ENCODE results near the gene S100A3.

The S100A3 gene

DNA sequence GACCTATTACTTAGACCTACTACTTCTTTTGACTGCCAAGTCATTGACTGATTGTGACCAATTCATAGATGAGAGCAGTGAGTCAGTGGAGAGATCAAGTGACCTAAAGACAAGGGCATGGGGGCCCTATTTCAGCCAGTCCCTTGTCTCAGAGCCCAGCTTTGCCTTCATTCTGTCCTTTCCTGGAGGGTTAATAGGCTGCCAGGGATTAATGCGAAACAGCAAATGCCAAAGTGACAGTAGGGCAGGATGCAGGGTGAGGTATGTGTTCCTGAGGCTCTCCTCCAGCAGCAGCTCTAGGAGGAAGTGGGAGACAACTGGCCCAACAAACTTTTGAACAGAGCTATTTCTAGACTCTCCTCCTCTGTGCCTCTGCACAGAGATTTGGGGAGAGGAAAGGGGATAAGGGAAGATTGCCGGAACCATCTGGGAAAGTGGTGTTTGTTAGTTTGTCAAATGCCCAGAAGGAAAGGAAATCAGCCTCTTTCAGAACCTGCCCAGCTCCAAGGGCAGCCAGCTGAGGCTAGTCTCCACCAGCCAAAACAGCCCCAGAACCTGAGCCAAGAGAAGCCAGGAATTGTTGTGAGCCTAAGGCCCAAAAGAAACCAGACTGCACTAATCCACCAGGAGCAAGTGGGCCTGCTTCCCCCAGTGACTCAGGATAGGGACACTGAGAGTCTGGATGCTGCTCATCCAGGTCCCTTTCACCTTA lies 4.9 kb upstream of the S100A3 start:
- H3K4me3 ChIP-seq, result no peak overlapping the region
- no peaks in the 10 kb centered on the region for H3K27me3 ChIP-seq
- no peaks in the 10 kb centered on the region for H3K9me3 ChIP-seq
- TF ChIP-seq, protein P1, sequence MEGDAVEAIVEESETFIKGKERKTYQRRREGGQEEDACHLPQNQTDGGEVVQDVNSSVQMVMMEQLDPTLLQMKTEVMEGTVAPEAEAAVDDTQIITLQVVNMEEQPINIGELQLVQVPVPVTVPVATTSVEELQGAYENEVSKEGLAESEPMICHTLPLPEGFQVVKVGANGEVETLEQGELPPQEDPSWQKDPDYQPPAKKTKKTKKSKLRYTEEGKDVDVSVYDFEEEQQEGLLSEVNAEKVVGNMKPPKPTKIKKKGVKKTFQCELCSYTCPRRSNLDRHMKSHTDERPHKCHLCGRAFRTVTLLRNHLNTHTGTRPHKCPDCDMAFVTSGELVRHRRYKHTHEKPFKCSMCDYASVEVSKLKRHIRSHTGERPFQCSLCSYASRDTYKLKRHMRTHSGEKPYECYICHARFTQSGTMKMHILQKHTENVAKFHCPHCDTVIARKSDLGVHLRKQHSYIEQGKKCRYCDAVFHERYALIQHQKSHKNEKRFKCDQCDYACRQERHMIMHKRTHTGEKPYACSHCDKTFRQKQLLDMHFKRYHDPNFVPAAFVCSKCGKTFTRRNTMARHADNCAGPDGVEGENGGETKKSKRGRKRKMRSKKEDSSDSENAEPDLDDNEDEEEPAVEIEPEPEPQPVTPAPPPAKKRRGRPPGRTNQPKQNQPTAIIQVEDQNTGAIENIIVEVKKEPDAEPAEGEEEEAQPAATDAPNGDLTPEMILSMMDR (IDR thresholded peaks at IDR 0.05), result no peak
- no peaks in the 10 kb centered on the region for H3K36me3 ChIP-seq
- H3K27ac ChIP-seq, result peak overlapping the region; percentile 70 to 73
- H3K4me1 ChIP-seq, result peaks cover 6 to 42% (median 36%) of the 10 kb centered on the region in 4 donors
- DNase-seq, result peak; percentile 20 to 71
- intact Hi-C loops (cut with DNase I; ENCODE audit: low total_unique reads), result no loop called here

DNA sequence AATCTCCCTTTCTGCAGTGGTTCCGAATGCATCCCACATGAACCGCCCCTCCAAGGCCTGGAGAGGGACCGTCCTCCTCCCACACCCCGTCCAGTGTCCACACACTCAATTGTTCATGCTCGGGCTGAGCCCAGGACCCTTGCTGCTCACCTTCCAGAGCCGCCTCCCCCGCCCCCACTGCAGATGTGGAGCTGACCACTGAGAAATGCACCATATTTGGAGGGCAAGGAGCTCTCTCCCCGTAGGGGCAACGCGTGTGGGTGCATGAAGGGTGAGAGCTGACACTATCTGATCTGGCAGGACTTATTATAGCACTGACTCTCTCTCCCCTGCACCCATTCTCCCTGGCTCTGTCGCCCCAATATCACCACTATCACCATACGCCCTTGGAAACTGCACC lies 4.0 kb upstream of the S100A3 start:
- H3K9me3 ChIP-seq, result no peaks in the 10 kb centered on the region
- H3K36me3 ChIP-seq, result no peaks in the 10 kb centered on the region
- no peaks in the 10 kb centered on the region for H3K27me3 ChIP-seq
- no peak overlapping the region for H3K4me3 ChIP-seq
- intact Hi-C loops (cut with DNase I; ENCODE audit: low total_unique reads), result no loop called here
- peaks cover 6 to 51% (median 45%) of the 10 kb centered on the region in 4 donors for H3K4me1 ChIP-seq
- DNase-seq, result peak; percentile 11 to 57
- TF ChIP-seq, protein P1 (IDR thresholded peaks at IDR 0.05), result no peak
- H3K27ac ChIP-seq, result peak overlapping the region; percentile 70 to 73

DNA sequence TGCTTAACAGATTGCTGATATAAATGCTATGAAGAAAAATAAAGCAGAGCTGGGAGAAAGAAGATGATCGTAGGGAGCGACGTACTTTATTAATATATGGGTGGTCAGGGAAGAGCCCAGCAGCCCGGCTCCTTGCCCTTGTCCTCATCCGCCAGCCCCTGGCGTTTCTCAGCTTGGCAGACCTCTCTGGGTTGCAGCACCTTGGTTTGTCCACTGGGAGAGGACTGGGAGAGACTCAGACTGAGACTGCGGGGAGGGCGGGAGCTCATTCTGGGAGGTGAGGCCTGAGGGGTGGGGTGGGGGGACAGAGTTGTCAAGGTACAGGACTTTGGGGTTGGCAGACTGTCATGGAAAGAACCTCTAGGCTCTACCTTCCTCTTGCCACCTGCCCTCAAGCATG lies 3.3 kb upstream of the S100A3 start:
- TF ChIP-seq, protein P1 (IDR thresholded peaks at IDR 0.05), result no peak
- no peaks in the 10 kb centered on the region for H3K27me3 ChIP-seq
- peaks cover 6 to 58% (median 52%) of the 10 kb centered on the region in 4 donors for H3K4me1 ChIP-seq
- H3K4me3 ChIP-seq, result no peak overlapping the region
- intact Hi-C loops (cut with DNase I; ENCODE audit: low total_unique reads), result no loop called here
- H3K36me3 ChIP-seq, result no peaks in the 10 kb centered on the region
- DNase-seq, result peak; percentile 15 to 63
- no peaks in the 10 kb centered on the region for H3K9me3 ChIP-seq
- H3K27ac ChIP-seq, result peak overlapping the region; percentile 70 to 73

DNA sequence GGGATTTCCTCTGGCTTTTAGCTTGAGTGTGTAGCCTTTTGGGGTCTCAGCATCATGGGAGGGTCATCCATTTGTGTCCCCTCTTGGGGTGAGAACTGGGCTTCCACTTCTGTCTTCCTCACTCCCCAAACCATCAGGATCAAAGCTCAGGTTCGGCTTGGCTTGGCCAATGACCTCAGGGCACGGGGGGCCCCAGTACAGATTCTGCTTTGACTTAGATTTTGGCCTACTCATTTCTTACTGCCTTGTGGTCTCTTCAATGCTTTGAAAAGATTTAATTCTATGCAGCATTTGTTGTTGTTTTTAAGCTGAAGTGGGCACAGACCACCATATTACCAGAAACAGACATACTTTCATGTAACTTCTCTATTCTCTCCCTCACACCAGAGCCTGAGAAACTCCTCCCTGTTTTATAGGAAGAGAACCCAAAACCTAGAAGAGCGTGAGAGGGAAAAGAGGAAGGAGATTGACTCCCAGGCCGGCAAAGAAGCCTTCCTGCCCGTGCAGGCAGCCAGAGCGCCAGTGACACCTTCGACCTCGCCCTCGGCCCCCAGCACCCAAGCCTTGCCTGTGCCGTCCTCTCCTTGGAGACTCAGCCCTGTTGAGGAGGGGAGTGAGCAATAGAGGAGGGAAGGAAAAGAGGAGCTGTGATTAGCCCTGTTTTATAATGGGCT lies 1.9 kb upstream of the S100A3 start:
- Histone ChIP-seq H3K27me3 (no peaks in the 10 kb centered on the region), H3K27ac (peak overlapping the region; percentile 78 to 79), H3K9me3 (no peaks in the 10 kb centered on the region), H3K36me3 (no peaks in the 10 kb centered on the region), H3K4me3 (no peak overlapping the region), H3K4me1 (peaks cover 6 to 72% (median 66%) of the 10 kb centered on the region in 4 donors)
- DNase-seq, result peak; percentile 19 to 61
- TF ChIP-seq, protein P1 (IDR thresholded peaks at IDR 0.05), result no peak
- intact Hi-C loops (cut with DNase I; ENCODE audit: low total_unique reads), result no loop called here

DNA sequence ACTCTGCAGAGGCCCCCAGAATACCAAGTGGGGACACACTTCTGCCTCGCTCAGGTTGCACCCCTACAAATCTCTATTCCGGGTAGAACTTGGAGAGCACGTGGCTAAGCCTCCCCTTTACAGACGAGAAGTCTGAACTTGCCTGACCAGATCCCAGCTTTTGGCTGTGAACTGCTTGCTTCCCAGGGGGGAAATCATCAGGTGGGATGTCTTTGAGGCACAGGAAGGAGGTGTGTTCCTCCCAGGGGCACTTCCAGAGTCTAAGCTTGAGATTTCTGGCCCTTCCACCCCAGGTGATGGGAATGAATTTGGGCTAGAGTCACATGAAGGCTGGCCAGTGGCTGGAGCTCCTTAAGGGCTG lies 1.3 kb upstream of the S100A3 start:
- H3K4me3 ChIP-seq, result no peak overlapping the region
- intact Hi-C loops (cut with DNase I; ENCODE audit: low total_unique reads), result no loop called here
- peak overlapping the region; percentile 78 to 79 for H3K27ac ChIP-seq
- peaks cover 6 to 78% (median 72%) of the 10 kb centered on the region in 4 donors for H3K4me1 ChIP-seq
- H3K36me3 ChIP-seq, result no peaks in the 10 kb centered on the region
- H3K9me3 ChIP-seq, result no peaks in the 10 kb centered on the region
- TF ChIP-seq, protein P1 (IDR thresholded peaks at IDR 0.05), result no peak
- no peaks in the 10 kb centered on the region for H3K27me3 ChIP-seq
- DNase-seq, result no peak

Data from tibial artery (tissue), 4 donors.